A549 (cell line): ENCODE measurements around the gene RBBP8. TPM values are rescaled to one million over a fixed set of nuclear protein-coding genes. Genes with fewer than 3 reads are reported as not detected.
"Not testable (repeated sequence)": the region's sequence is repeated elsewhere in the genome, so short reads cannot be mapped to it uniquely, and the experiment has no call there.

Source experiments
- ATAC-seq, 2 experiments: fragments of 200-7000 bp in 1 of 2; fragments of >200 bp in 1 of 2; cut with Nextera tagmentation in 1 of 2; cut with Tn5 transposase in 1 of 2; 3 replicates each; pipeline versions ENCODE4 v1.8.0 to v1.9.1; 2018 to 2020; ENCODE audit warnings: mild to moderate bottlenecking in 1 of 2, moderate library complexity in 1 of 2
- CTCF ChIA-PET: fragments of 300-600 bp; sonication (Branson Sonifier 250); formaldehyde crosslinking; extraction: SDS; loops from one replicate; lab custom pipeline; 2021; ENCODE audit warnings: antibody characterized with exemption, inconsistent platforms; lab: Yijun Ruan, JAX
- POLR2A ChIA-PET: fragments of 350-600 bp; formaldehyde crosslinking; extraction: SDS; loops from one replicate; lab custom pipeline; 2021; ENCODE audit warnings: antibody characterized with exemption, inconsistent platforms; lab: Yijun Ruan, JAX
- DNase-seq, 2 experiments: peaks; one replicate each; pipeline versions ENCODE4 v3.0.0 to v3.0.0-alpha.2; 2011 to 2016; ENCODE audit warnings: low read depth in 1 of 2, low spot score in 1 of 2
- FAIRE-seq: peaks from 2 replicates; lab custom pipeline; 2011; peaks lifted over from hg19 to GRCh38; lab: Jason Lieb, UNC
- H3K27ac ChIP-seq, 2 experiments: fragments of >200 bp; sonication (Bioruptor Twin); formaldehyde crosslinking; 3 replicates each; pipeline ENCODE4 v1.5.1; 2016 to 2017
- H3K4me1 ChIP-seq: fragments of >200 bp; sonication (Bioruptor Twin); formaldehyde crosslinking; 3 replicates; pipeline ENCODE4 v1.6.1; 2016
- H3K4me2 ChIP-seq: fragments of >200 bp; sonication (Bioruptor Twin); formaldehyde crosslinking; 3 replicates; pipeline ENCODE4 v1.6.1; 2016
- H3K4me3 ChIP-seq: fragments of >200 bp; sonication (Bioruptor Twin); formaldehyde crosslinking; 3 replicates; pipeline ENCODE4 v1.5.1; 2016
- H3K9me3 ChIP-seq: fragments of >200 bp; sonication (Bioruptor Twin); formaldehyde crosslinking; 3 replicates; pipeline ENCODE4 v1.6.1; 2016
- BHLHE40 ChIP-seq: IDR thresholded peaks from 2 replicates; pipeline ENCODE4 v1.6.1; 2012; ENCODE audit warnings: low read depth, low read length, inconsistent platforms
- CEBPB ChIP-seq, 2 experiments: fragments of >200 bp in 1 of 2; sonication (Bioruptor Twin) in 1 of 2; formaldehyde crosslinking in 1 of 2; IDR thresholded peaks; 2 replicates each; pipeline ENCODE4 v1.6.1; 2012 to 2016
- CHD2 ChIP-seq: fragments of 150-350 bp; IDR thresholded peaks from 2 replicates; pipeline ENCODE4 v1.6.1; 2014; ENCODE audit warnings: low read length; ENCODE audit not compliant: partially characterized antibody
- FOSB ChIP-seq: fragments of 250-450 bp; sonication (Bioruptor Pico); IDR thresholded peaks from 2 replicates; pipeline ENCODE4 v1.5.0; 2020; ENCODE audit warnings: mild to moderate bottlenecking, moderate library complexity
- FOXS1 ChIP-seq: fragments of 250-450 bp; sonication (Bioruptor Pico); IDR thresholded peaks from 2 replicates; pipeline ENCODE4 v1.5.0; 2020; ENCODE audit warnings: mild to moderate bottlenecking, moderate library complexity
- KDM5A ChIP-seq: fragments of 200-600 bp; sonication (generic); IDR thresholded peaks from 2 replicates; pipeline ENCODE4 v1.6.1; 2016; ENCODE audit warnings: antibody characterized with exemption, mild to moderate bottlenecking
- MAFK ChIP-seq: fragments of 450-650 bp; IDR thresholded peaks from 2 replicates; pipeline ENCODE4 v1.6.1; 2014; ENCODE audit not compliant: partially characterized antibody
- NR3C1 ChIP-seq: fragments of >200 bp; sonication (Bioruptor Twin); formaldehyde crosslinking; IDR thresholded peaks from 3 replicates; pipeline ENCODE4 v1.6.1; 2017
- PHF8 ChIP-seq: fragments of 200-600 bp; sonication (generic); IDR thresholded peaks from 2 replicates; pipeline ENCODE4 v1.6.1; 2016; ENCODE audit warnings: low read depth, mild to moderate bottlenecking, antibody characterized with exemption, moderate library complexity, borderline replicate concordance
- POLR2A ChIP-seq: IDR thresholded peaks from 2 replicates; pipeline ENCODE4 v1.6.1; 2012; ENCODE audit warnings: mild to moderate bottlenecking, low read length
- POLR2AphosphoS2 ChIP-seq: conservative IDR thresholded peaks from 2 replicates; pipeline ENCODE4 v1.6.1; 2012; ENCODE audit warnings: low read length, improper control_type of control experiment, inconsistent platforms
- RAD21 ChIP-seq, 2 experiments: fragments of >200 bp in 1 of 2; sonication (Bioruptor Twin) in 1 of 2; formaldehyde crosslinking in 1 of 2; IDR thresholded peaks in 1 of 2; conservative IDR thresholded peaks in 1 of 2; 2 replicates in 1 of 2; 3 replicates in 1 of 2; pipeline ENCODE4 v1.6.1; 2012 to 2018; ENCODE audit warnings: inconsistent platforms in 1 of 2
- RARB ChIP-seq: fragments of 250-450 bp; sonication (Bioruptor Pico); IDR thresholded peaks from 2 replicates; pipeline ENCODE4 v1.8.0; 2021; ENCODE audit warnings: mild to moderate bottlenecking, moderate library complexity
- TFCP2L1 ChIP-seq: fragments of 250-450 bp; sonication (Bioruptor Pico); IDR thresholded peaks from 2 replicates; pipeline ENCODE4 v1.5.0; 2021; ENCODE audit warnings: mild to moderate bottlenecking
- TP53 ChIP-seq: fragments of 250-450 bp; sonication (Bioruptor Pico); IDR thresholded peaks from 2 replicates; pipeline ENCODE4 v1.5.0; 2021; ENCODE audit warnings: mild to moderate bottlenecking, moderate library complexity
- ZC3H11A ChIP-seq: fragments of 450-650 bp; IDR thresholded peaks from 2 replicates; pipeline ENCODE4 v1.6.1; 2014; ENCODE audit warnings: antibody characterized with exemption, mild to moderate bottlenecking
- WGBS: methylation state at CpG from one replicate; pipeline ENCODE4 v1.1.6; 2017; ENCODE audit errors: missing lambda C conversion rate; 5-methylcytosine and 5-hydroxymethylcytosine counted together
- polyA plus RNA-seq, 4 experiments: library from polyadenylated mRNA; depleted of rRNA in 3 of 4; stranded (reverse); fragments of >200 nt; fragmentation: RNase III in 1 of 4; extraction: RNeasy Plus Mini Kit Qiagen cat#74134 plus additional on column Dnase treatment in 1 of 4; gene quantifications; 2 replicates in 3 of 4; 3 replicates in 1 of 4; pipeline ENCODE4 v1.2.3, GENCODE V29; 2011 to 2017
- TF ChIP-seq, protein P1 (sequence below): fragments of 450-650 bp; IDR thresholded peaks from 2 replicates; pipeline ENCODE4 v1.6.1; 2014; ENCODE audit warnings: antibody characterized with exemption
- TF ChIP-seq, protein P2 (sequence below): fragments of 250-450 bp; sonication (Bioruptor Pico); IDR thresholded peaks from 2 replicates; pipeline ENCODE4 v1.5.0; 2020; ENCODE audit warnings: low read depth, mild to moderate bottlenecking, moderate library complexity

The RBBP8 gene
- polyA plus RNA-seq, 2 of the 4 experiments (the other 2 are of a cell fraction), result 26.8 to 65.4 TPM

DNA sequence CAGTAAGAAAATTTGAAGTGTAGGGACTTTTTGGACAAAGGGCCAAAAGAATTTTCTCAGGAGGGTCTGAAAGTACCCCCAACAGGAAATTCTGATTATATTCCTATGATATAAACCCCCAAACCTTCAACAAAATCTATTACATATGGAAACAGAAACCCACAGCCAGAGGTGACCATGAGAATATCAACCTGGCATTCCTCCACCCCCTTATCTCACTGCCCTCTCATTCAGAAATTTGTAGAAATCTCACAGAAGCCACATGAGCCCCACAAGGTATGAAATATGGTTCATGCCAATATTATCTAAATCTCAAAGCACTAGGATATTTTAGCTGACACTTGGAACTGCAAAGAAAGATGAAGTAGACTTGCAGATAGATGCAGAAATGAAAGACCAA lies 31.0 kb upstream of the RBBP8 start:
- TF ChIP-seq RARB (no peak), FOXS1 (CRISPR knock-in tag) (no peak), PHF8 (no peak), ZC3H11A (no peak), NR3C1 (no peak)
- ATAC-seq (no peak), FAIRE-seq (no peak), DNase-seq (no peak)
- Histone ChIP-seq H3K4me1 (no peaks in the 10 kb centered on the region), H3K4me2 (no peak overlapping the region), H3K9me3 (no peaks in the 10 kb centered on the region), H3K4me3 (no peak overlapping the region), H3K27ac (no peak overlapping the region)
- ChIA-PET CTCF (no interaction called here), POLR2A (no interaction called here)

DNA sequence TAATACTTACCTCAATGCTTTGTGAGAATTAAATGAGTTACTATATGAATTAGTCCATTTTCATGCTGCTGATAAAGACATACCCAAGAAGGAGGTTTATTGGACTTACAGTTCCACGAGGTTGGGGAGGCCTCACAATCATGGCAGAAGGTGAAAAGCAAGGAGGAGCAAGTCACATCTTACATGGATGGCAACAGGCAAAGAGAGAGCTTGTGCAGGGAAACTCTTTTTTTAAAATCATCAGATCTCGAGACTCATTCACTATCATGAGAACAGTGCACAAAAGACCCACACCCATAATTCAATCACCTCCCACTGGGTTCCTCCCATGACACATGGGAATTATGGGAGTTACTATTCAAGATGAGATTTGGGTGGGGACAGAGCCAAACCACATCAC lies 29.9 kb upstream of the RBBP8 start:
- H3K9me3 ChIP-seq, H3K27ac ChIP-seq, H3K4me1 ChIP-seq, CTCF ChIA-PET, ATAC-seq, DNase-seq, H3K4me2 ChIP-seq, POLR2A ChIA-PET, FAIRE-seq, H3K4me3 ChIP-seq: not testable (repeated sequence)
- 39% methylated on average over 2 of the region's 2 CpGs for WGBS

DNA sequence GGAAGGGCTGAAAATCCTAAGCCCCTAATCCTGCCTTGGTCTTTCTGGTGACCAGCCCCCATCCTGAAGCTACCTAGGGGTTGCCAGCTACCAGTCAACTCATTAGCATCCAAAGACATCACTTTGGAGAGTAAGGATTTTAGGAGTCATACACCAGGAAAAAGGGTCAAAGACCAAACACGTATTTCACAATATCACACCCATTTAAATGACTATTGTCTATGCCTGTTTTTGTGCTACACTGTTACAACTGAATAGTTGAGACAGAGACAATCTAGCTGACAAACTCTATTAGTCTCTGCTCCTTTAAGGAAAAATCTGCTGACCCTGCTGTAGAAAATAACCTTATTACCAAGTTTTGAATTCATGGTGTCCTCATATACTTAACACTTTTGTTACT lies 21.0 kb upstream of the RBBP8 start:
- ChIA-PET POLR2A (no interaction called here), CTCF (interaction anchor here (0.6 kb wide), 1 partner anchor 12 kb away, joined by 4 read pairs; no protein-coding TSS in a partner anchor)
- FAIRE-seq (no peak), ATAC-seq (no peak), DNase-seq (no peak)
- Histone ChIP-seq H3K4me2 (no peak overlapping the region), H3K4me1 (peaks cover 10% of the 10 kb centered on the region; the same call in 2 of the 3 replicates), H3K27ac (no peak overlapping the region), H3K9me3 (no peaks in the 10 kb centered on the region), H3K4me3 (no peak overlapping the region)
- TF ChIP-seq TP53 (CRISPR knock-in tag), result no peak
- 100% methylated on average over 1 of the region's 1 CpG for WGBS

DNA sequence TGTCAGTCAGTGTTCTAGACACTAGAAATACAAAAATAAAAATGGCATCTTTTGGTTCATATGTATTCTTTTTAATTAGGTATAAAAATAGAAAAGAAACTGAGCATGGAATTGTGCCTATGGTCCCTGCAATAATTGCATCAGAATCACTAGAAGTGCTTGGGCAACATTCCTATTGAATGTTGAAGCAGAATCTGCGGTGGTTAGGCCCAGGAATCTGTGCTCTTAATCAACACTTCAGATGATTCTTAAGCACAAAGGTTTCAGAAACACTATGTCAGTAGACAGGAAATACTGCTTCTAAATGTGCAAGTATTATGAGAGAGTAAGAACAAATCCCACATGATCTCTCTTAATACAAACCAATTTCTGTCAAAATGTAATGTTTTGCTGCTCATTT lies 20.3 kb upstream of the RBBP8 start:
- POLR2A ChIA-PET, result no interaction called here
- Histone ChIP-seq H3K4me3 (no peak overlapping the region), H3K9me3 (no peaks in the 10 kb centered on the region), H3K27ac (no peak overlapping the region), H3K4me1 (peaks cover 10% of the 10 kb centered on the region; the same call in 2 of the 3 replicates), H3K4me2 (no peak overlapping the region)
- TF ChIP-seq POLR2A (no peak), MAFK (no peak), PHF8 (no peak), KDM5A (no peak), FOSB (CRISPR knock-in tag) (no peak), CEBPB (IDR thresholded peaks at IDR 0.05) (no peak), POLR2AphosphoS2 (no peak), TFCP2L1 (no peak), ZC3H11A (no peak), BHLHE40 (no peak), CHD2 (no peak), RAD21 (conservative IDR thresholded peaks at IDR 0.05 in 1 of 2, IDR thresholded peaks at IDR 0.05 in 1 of 2) (no peak)
- TF ChIP-seq, protein P1, sequence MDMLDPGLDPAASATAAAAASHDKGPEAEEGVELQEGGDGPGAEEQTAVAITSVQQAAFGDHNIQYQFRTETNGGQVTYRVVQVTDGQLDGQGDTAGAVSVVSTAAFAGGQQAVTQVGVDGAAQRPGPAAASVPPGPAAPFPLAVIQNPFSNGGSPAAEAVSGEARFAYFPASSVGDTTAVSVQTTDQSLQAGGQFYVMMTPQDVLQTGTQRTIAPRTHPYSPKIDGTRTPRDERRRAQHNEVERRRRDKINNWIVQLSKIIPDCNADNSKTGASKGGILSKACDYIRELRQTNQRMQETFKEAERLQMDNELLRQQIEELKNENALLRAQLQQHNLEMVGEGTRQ, result no peak
- TF ChIP-seq, protein P2, sequence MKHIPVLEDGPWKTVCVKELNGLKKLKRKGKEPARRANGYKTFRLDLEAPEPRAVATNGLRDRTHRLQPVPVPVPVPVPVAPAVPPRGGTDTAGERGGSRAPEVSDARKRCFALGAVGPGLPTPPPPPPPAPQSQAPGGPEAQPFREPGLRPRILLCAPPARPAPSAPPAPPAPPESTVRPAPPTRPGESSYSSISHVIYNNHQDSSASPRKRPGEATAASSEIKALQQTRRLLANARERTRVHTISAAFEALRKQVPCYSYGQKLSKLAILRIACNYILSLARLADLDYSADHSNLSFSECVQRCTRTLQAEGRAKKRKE (CRISPR knock-in tag), result no peak
- CTCF ChIA-PET, result no interaction called here
- 81% methylated on average over 1 of the region's 1 CpG for WGBS
- ATAC-seq, result no peak
- no peak for DNase-seq
- FAIRE-seq, result no peak
